K562 (cell line): ENCODE measurements around the gene NAIF1. TPM values are rescaled to one million over a fixed set of nuclear protein-coding genes. Genes with fewer than 3 reads are reported as not detected.

Experiments
- ARID1B ChIP-seq: fragments of 450-650 bp; IDR thresholded peaks from 2 replicates; pipeline ENCODE4 v1.6.1; 2016; ENCODE audit warnings: antibody characterized with exemption, mild to moderate bottlenecking, inconsistent platforms
- EWSR1 ChIP-seq: fragments of 450-650 bp; IDR thresholded peaks from 2 replicates; pipeline ENCODE4 v1.6.1; 2018; ENCODE audit warnings: borderline replicate concordance, mild to moderate bottlenecking, low read depth, moderate library complexity; ENCODE audit not compliant: partially characterized antibody
- GATAD2B ChIP-seq: fragments of 450-650 bp; IDR thresholded peaks from 2 replicates; pipeline ENCODE4 v1.6.1; 2017; ENCODE audit warnings: mild to moderate bottlenecking, borderline replicate concordance
- HDGF ChIP-seq: fragments of 450-650 bp; IDR thresholded peaks from 2 replicates; pipeline ENCODE4 v1.6.1; 2016
- NR1H2 ChIP-seq: sonication (generic); formaldehyde crosslinking; IDR thresholded peaks from 2 replicates; pipeline ENCODE4 v1.4.0; 2020; ENCODE audit warnings: mild to moderate bottlenecking, missing genetic modification reagents
- POU5F1 ChIP-seq: fragments of 150-350 bp; IDR thresholded peaks from 2 replicates; pipeline ENCODE4 v1.6.1; 2014; ENCODE audit warnings: borderline replicate concordance, low read length, low read depth, mild to moderate bottlenecking; ENCODE audit not compliant: partially characterized antibody
- RBM17 ChIP-seq: fragments of 200-400 bp; formaldehyde crosslinking; IDR thresholded peaks from 2 replicates; pipeline ENCODE4 v1.6.1; 2017; ENCODE audit warnings: low read depth, mild to moderate bottlenecking, low read length, borderline replicate concordance
- THAP12 ChIP-seq: fragments of 250-450 bp; sonication (Bioruptor Pico); IDR thresholded peaks from 2 replicates; pipeline ENCODE4 v1.9.0; 2021; ENCODE audit warnings: mild to moderate bottlenecking, inconsistent platforms
- TRIM28 ChIP-seq: fragments of 450-650 bp; IDR thresholded peaks from 2 replicates; pipeline ENCODE4 v1.6.1; 2017
- ZBTB7A ChIP-seq: IDR thresholded peaks from 2 replicates; pipeline ENCODE4 v1.6.1; 2011; ENCODE audit warnings: low read depth, mild to moderate bottlenecking, low read length, moderate library complexity, borderline replicate concordance; ENCODE audit not compliant: control insufficient read depth
- ZC3H11A ChIP-seq: IDR thresholded peaks from 2 replicates; pipeline ENCODE4 v1.6.1; 2012; ENCODE audit warnings: low read depth, low read length, improper control_type of control experiment
- ZNF184 ChIP-seq: sonication (generic); formaldehyde crosslinking; IDR thresholded peaks from 2 replicates; pipeline ENCODE4 v1.5.0; 2020; ENCODE audit warnings: missing genetic modification reagents
- ZNF586 ChIP-seq: fragments of 450-650 bp; formaldehyde crosslinking; conservative IDR thresholded peaks from 2 replicates; pipeline ENCODE4 v1.4.0; 2020; ENCODE audit warnings: mild to moderate bottlenecking, moderate library complexity
- ZNF609 ChIP-seq: sonication (generic); formaldehyde crosslinking; IDR thresholded peaks from 2 replicates; pipeline ENCODE4 v1.8.1; 2023; ENCODE audit warnings: missing genetic modification reagents, mild to moderate bottlenecking, borderline replicate concordance
- ZNF668 ChIP-seq: fragments of 250-450 bp; sonication (Bioruptor Pico); IDR thresholded peaks from 2 replicates; pipeline ENCODE4 v1.8.0; 2022; ENCODE audit warnings: mild to moderate bottlenecking, inconsistent platforms
- polyA plus RNA-seq, 8 experiments: library from polyadenylated mRNA; depleted of rRNA in 4 of 8; stranded (reverse) in 5 of 8; unstranded in 3 of 8; fragments of >200 nt; fragmentation: Nextera tagmentation in 2 of 8; fragmentation: Illumina TruSeq in 1 of 8; extraction: Ambion mirVana in 2 of 8; extraction: Trizol in 1 of 8; gene quantifications; 2 replicates each; pipeline versions ENCODE4 v1.2.1 to v1.2.3, GENCODE V29; 2011 to 2014; ENCODE audit warnings: inconsistent platforms in 1 of 8, missing spikeins in 1 of 8
- total RNA-seq, 7 experiments: library from RNA; depleted of rRNA in 6 of 7; stranded (reverse); fragments of >200 nt in 6 of 7; fragmentation: Illumina TruSeq in 2 of 7; extraction: Trizol in 2 of 7; gene quantifications; 2 replicates each; pipeline versions ENCODE4 v1.2.1 to v1.2.3, GENCODE V29; 2011 to 2021; ENCODE audit warnings: low replicate concordance in 1 of 7
- TF ChIP-seq, protein P1 (sequence below), 2 experiments: IDR thresholded peaks; 2 replicates each; pipeline ENCODE4 v1.6.1; 2012; ENCODE audit warnings: improper control_type of control experiment in 2 of 2, low read depth in 2 of 2, low read length in 2 of 2, borderline replicate concordance in 1 of 2
- TF ChIP-seq, protein P2 (sequence below): sonication (generic); formaldehyde crosslinking; IDR thresholded peaks from 2 replicates; pipeline ENCODE4 v1.9.0; 2022; ENCODE audit warnings: mild to moderate bottlenecking, missing genetic modification reagents

NAIF1 gene
- total and polyA plus RNA-seq, 9 of the 15 experiments (the other 6 are each of a cell fraction or from before 2014, with no cell fraction given) = 4.8 to 26.6 (median 17.2) TPM

DNA sequence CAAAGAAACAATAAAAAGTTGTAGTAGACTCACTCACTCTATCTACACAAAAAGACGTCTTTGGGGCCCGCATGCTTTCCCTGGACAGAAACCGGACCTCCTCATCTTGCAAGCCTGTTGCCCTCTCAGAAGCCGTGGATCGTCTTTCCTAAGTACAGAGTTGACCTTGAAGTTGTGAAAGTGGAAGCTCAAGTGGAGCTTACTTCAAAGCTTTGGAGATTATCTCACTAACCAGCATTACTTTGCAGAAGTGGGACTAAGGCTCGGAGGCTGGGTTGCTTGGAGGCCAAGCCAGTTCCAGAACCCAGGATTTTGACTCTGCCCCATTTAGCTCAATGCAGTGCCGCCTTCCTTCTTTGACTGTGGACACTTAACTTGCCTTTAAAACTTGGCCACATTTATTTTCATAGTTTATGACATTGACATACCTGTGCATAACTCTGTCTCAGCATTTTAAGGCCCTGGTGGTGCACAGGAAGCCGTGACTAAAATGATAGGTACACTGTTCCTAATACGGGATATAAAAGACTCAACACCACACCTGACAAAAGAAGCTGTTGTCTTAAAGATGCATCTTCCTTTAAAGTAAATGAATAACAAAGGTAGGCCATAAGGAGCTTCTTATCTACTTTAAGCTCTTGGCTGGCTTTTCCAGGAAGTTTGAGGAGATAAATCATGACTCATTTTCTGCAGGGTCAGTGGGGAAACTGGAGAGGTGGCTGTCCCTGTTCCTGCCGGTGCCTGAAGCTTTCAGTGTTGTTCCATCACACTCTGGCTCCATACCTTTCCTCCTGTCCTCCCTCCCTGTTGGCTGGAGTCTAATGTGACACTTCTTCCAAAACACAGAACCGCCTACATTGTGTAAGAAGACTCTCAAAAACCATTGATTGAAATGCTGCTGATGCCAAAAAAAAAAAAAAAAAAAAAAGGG, 11.6 kb upstream of the NAIF1 start (continued):
- TF ChIP-seq THAP12 (CRISPR knock-in tag) = no peak
- 0 out of 2 replicates have a peak, but pooled peaks have one; percentile 6 for TF ChIP-seq ZNF609 (CRISPR knock-in tag)
- no peak for TF ChIP-seq ZC3H11A
- TF ChIP-seq POU5F1 = no peak
- TF ChIP-seq GATAD2B = no peak
- TF ChIP-seq ZNF184 (CRISPR knock-in tag) = no peak
- peak; percentile 97 for TF ChIP-seq ARID1B
- no peak for TF ChIP-seq ZNF586 (CRISPR knock-in tag)
- TF ChIP-seq, protein P1, sequence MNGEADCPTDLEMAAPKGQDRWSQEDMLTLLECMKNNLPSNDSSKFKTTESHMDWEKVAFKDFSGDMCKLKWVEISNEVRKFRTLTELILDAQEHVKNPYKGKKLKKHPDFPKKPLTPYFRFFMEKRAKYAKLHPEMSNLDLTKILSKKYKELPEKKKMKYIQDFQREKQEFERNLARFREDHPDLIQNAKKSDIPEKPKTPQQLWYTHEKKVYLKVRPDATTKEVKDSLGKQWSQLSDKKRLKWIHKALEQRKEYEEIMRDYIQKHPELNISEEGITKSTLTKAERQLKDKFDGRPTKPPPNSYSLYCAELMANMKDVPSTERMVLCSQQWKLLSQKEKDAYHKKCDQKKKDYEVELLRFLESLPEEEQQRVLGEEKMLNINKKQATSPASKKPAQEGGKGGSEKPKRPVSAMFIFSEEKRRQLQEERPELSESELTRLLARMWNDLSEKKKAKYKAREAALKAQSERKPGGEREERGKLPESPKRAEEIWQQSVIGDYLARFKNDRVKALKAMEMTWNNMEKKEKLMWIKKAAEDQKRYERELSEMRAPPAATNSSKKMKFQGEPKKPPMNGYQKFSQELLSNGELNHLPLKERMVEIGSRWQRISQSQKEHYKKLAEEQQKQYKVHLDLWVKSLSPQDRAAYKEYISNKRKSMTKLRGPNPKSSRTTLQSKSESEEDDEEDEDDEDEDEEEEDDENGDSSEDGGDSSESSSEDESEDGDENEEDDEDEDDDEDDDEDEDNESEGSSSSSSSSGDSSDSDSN (IDR thresholded peaks at IDR 0.05; ENCODE audit: borderline replicate concordance in 1 of 2, low read depth in 2 of 2, low read length in 2 of 2) = peak in 1 of 2 experiments; percentile 75; a peak in 3 of 4 replicates
- TF ChIP-seq RBM17 = no peak
- TF ChIP-seq, protein P2, sequence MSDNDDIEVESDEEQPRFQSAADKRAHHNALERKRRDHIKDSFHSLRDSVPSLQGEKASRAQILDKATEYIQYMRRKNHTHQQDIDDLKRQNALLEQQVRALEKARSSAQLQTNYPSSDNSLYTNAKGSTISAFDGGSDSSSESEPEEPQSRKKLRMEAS (CRISPR knock-in tag) = no peak
- no peak for TF ChIP-seq ZNF668 (CRISPR knock-in tag)
- TF ChIP-seq ZBTB7A = no peak
- no peak for TF ChIP-seq HDGF
- no peak for TF ChIP-seq NR1H2
- no peak for TF ChIP-seq TRIM28
- no peak for TF ChIP-seq EWSR1
